GM19463 (cell line): Measurements from ENCODE around the gene RXRG.

ENCODE experiments used
- ATAC-seq: cut with Tn5 transposase; IDR thresholded peaks from one replicate; pipeline ENCODE4 v1.9.1; 2021; ENCODE audit warnings: mild to moderate bottlenecking, moderate library complexity; ENCODE audit not compliant: unreplicated experiment

RXRG gene

DNA sequence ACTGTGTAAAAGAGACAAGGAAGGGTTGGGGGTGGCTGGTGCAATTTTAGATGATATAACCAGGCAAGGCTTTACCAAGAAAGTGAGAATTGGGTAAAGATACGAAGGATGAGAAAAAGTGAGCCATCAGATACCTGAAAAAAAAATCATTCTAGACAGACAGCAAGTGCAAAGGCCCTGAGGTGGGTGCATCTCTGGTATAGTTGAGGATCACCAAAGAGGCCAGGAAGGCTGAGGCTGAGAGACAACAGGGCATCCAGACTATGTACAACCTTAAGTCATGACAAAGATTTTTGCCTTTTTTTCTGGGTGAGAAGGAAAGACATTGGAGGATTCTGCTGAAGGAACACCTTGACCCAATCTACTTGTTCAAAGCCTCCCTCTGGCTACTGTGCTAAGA is 29.9 kb downstream of the RXRG start:
- ATAC-seq, result no peak

DNA sequence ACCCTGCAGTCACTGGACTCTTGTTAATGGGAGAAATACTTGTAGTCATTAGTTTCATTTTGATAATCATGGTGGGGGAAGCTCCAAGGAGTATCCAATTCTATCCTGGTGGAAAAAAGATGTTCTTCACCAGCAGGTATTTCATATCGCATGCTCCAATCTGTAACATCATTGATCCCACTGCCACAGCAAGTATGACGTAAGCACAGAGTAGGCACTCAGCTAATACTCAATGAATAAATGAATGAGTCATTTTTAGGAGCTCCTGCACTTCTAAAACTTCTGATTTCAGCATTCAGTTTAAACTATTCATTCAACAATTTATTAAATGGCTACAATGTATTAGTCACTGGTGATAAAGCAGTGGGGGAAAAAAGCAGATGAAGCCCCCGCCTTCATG is 30.3 kb downstream of the RXRG start:
- no peak for ATAC-seq

- no peak for ATAC-seq
These were observed 33.5 kb downstream of the RXRG start for GRCh38 chr1:165411396-165411795.

- ATAC-seq, result no peak
These were observed 35.1 kb downstream of the RXRG start for GRCh38 chr1:165409657-165410358.

DNA sequence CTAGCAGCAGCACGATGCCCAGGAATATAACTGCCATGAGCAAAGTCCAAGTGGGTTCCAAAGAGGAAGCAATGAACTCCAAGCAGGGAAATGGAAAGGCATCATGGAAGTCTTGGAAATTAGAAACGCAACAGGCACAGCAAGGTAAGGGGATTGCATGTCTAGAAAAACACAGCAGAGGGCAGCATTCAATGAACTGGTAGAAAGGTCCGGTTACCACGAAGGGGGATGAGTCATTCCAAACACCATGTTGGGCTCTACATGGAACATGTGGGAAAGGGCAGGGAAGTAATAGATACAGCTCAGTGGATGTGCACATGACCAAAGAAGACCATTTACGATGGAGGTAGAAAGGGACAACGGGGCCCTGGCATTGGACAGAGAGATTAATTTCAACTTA is 36.4 kb downstream of the RXRG start:
- ATAC-seq, result peak; percentile 56

DNA sequence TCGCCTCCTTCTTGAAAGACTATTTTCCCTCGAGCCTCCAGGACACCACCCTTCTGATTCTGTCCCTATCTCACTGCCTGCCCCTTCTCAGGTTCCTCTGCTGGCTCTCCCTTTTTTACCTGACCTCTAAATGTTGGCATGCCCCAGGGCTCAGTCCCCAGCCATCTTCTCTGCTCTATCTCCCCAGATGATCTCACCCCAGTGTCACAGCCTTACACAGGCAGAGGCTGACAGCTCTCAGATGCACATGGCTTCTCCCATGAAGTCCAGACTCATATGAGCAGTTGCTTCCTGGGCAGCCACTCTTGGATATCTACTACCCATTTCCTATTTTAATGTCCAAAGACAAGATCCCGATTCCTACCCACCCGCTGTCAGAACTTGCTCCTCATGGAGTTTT is 37.5 kb downstream of the RXRG start:
- no peak for ATAC-seq

- ATAC-seq, result peak; percentile 57
These were observed 41.0 kb downstream of the RXRG start for GRCh38 chr1:165403835-165404482.

DNA sequence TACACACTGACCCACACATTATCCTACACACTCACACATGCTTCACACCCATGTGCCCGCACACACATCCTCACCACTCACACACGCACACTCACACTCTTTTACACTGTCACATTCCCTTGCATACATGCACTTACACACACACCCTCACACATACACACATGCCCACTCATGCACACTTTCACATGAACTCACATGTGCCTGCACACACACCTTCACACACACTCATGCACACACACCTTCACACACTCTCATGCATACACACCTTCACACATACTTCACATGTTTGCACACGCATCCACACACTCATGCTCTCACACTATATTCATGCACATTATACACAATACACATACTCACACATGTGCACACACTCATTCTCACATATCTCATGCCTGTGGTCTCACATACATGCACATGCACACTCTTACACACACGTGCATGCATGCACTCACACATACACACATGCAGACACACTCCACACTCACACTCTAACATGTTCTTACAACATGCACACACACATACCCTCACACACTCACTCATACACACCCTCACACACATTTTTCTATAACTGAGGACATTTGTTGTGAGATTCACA is 42.3 kb downstream of the RXRG start:
- ATAC-seq, result no peak

DNA sequence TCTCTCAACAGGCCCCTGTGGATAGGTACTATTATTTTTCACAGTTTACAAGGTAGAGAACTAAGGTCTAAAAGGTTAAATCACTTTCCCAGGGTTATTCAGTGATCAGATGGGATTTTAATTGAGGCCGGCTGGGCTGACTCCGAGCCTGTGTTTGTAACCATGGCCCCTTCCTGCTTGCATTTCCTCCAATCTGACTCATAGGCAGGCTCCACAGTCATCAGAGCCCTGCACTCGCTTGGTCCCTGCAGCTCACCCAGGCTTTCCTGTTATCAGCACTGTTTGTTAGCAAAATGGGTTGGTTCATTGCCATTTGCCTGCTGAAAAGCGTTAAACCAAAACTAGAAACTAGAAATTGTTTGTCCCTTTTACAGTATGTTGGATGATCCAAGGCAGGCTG is 47.0 kb downstream of the RXRG start:
- ATAC-seq, result no peak

DNA sequence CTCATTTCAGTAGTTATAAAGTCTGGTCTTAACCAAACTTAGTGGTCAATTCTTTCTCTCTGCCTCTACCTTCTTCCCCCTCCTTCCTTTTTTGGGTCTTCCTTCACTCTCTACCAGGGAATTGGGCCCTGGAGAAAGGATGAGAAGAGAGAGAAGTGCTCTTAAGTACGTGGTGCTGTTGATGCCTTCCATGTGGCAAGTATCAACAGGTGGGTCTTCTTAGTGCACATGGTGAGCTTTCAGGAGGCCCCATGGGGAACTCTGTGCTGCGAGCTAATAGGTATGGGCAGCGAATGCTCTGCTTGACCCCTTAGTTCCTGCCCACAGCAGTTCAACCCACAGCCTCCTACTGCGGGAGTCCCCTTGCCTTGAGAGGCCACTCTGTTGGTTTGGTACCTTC is 49.0 kb downstream of the RXRG start:
- no peak for ATAC-seq

DNA sequence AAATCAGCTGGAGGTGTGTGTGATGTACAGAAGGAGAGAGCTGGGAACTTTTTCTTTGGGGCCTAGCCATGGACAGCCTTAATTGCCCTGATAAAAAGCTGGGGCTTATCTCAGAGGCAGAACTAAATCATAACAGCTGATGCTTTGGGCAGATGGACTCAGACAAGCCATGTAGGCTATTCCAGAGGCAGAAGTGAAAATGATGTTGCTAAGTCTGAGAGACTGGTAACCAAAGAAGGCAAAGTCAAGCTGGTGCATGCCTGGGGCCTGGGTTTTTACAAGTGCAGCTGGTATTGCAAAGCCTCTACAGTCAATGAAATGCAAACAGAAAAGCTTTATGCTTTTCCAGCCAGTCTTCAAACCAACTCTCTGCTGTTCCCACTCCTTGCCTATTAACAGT is 49.4 kb downstream of the RXRG start:
- ATAC-seq, result peak; percentile 38

- ATAC-seq, result peak; percentile 99
These were observed 52.0 kb downstream of the RXRG start for GRCh38 chr1:165392634-165393571.

- no peak for ATAC-seq
These were observed 55.3 kb downstream of the RXRG start for GRCh38 chr1:165389609-165390008.

DNA sequence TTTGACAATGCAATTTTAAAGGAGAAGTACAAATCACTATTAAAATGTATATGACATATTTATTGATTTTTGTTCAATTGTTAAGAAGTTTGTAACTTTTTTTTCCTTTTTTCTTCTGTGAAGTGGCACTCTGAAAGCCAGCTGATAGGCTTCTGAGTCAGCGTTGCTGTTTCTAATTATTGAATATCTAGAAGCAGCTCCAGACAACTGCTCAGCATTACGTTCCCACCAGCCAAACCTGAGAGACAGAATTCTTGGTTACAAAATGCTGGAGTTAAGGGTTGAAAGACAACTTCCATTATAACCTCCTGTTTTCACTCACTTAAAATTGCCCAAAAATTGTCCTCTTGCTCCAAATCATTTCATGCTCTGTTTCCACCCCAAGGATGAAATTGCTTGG is 57.0 kb downstream of the RXRG start:
- ATAC-seq, result no peak

GRCh38 chr1:165387505-165387904 is 57.4 kb downstream of the RXRG start:
- no peak for ATAC-seq

- ATAC-seq, result no peak
These were observed 61.1 kb downstream of the RXRG start for GRCh38 chr1:165383599-165384405.

GRCh38 chr1:165383067-165383466 is 61.9 kb downstream of the RXRG start:
- ATAC-seq, result no peak

DNA sequence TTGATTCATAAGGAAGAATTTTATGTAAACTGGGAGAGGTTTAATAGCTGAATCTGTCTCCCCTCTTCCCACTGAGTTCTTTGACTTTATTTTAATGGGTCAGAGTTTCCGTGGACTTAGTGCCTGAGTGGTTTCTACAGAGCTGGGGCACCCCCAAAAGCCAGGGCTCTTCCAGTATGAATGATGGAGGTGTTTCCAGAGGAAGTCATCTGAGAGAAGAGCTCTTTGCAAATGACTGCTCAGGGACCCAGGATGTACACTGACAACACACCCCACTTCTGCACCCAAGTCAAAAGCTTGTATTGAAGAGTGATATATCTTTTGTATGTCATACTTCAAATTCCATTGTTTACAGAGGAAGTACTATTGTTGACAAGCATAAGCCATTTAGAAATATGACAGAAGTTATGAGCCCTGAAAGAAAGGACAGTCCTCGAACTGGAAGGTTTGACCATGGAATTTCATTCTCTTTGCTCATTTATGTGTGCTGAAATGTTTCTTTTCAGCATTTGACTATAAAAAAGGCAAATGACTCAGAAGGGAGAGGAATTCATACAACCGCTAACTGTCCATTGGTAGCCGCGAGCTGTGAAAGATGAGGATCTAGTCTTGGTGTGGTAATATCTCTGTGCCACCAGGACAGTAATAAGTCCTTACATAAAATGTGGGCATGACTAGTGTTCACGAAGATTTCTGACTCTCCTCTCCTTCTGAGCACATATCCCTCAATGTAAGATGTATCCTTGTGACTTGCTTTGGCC is 63.0 kb downstream of the RXRG start:
- ATAC-seq, result no peak

- ATAC-seq, result peak; percentile 33
These were observed 68.1 kb downstream of the RXRG start for GRCh38 chr1:165376811-165377311.
